NCI-H2227 (cell line): ENCODE results near the gene ZIC4.

ENCODE experiments used
- DNase-seq: peaks from one replicate; lab custom pipeline; 2025; ENCODE audit not compliant: unreplicated experiment; lab: John Stamatoyannopoulos, UW

Gene ZIC4

GRCh38 chr3:147391781-147392624 is 14.3 kb downstream of the ZIC4 start:
- DNase-seq, result no peak

- no peak for DNase-seq
Observed at GRCh38 chr3:147390589-147391569, 15.5 kb downstream of the ZIC4 start.

- no peak for DNase-seq
Observed at GRCh38 chr3:147389717-147390116, 16.6 kb downstream of the ZIC4 start.

- no peak for DNase-seq
Observed at GRCh38 chr3:147388700-147389580, 17.4 kb downstream of the ZIC4 start.

GRCh38 chr3:147387885-147388699 is 18.3 kb downstream of the ZIC4 start:
- no peak for DNase-seq

GRCh38 chr3:147387291-147387884 is 19.0 kb downstream of the ZIC4 start:
- no peak for DNase-seq

- no peak for DNase-seq
Observed at GRCh38 chr3:147385059-147386012, 21.0 kb downstream of the ZIC4 start.

GRCh38 chr3:147384210-147385058 is 21.9 kb downstream of the ZIC4 start:
- DNase-seq, result no peak

GRCh38 chr3:147383617-147384016 is 22.7 kb downstream of the ZIC4 start:
- no peak for DNase-seq

GRCh38 chr3:147381596-147381995 is 24.7 kb downstream of the ZIC4 start:
- no peak for DNase-seq

- no peak for DNase-seq
Observed at GRCh38 chr3:147380977-147381376, 25.4 kb downstream of the ZIC4 start.

- no peak for DNase-seq
Observed at GRCh38 chr3:147380387-147380951, 25.9 kb downstream of the ZIC4 start.

GRCh38 chr3:147379651-147380050 is 26.7 kb downstream of the ZIC4 start:
- DNase-seq, result no peak

GRCh38 chr3:147377412-147378367 is 28.7 kb downstream of the ZIC4 start:
- DNase-seq, result no peak

GRCh38 chr3:147373301-147373700 is 33.0 kb downstream of the ZIC4 start:
- no peak for DNase-seq

- DNase-seq, result no peak
Observed at GRCh38 chr3:147372525-147373027, 33.8 kb downstream of the ZIC4 start.
